HCT116 (cell line): ENCODE measurements around the gene LTB4R2. TPM values are rescaled to one million over a fixed set of nuclear protein-coding genes. Genes with fewer than 3 reads are reported as not detected.

Source experiments
- ATAC-seq: fragments of 200-7000 bp; cut with Tn5 transposase; 2 replicates; pipeline ENCODE4 v1.9.1; 2020; ENCODE audit warnings: mild to moderate bottlenecking, moderate library complexity
- BruUV-seq: library from RNA; stranded (reverse); fragments of 400-500 nt; replicated peaks from 2 replicates; lab custom pipeline; 2021; lab: Mats Ljungman, UMichigan
- CTCF ChIA-PET: fragments of 300-600 bp; sonication (Branson Sonifier 250); formaldehyde crosslinking; loops from one replicate; lab custom pipeline; 2021; ENCODE audit warnings: antibody characterized with exemption; lab: Charles Lee
- POLR2A ChIA-PET: fragments of 300-600, 350-600 bp; sonication (Branson Sonifier 250); formaldehyde crosslinking; loops from one replicate; lab custom pipeline; 2021; ENCODE audit warnings: antibody characterized with exemption; lab: Charles Lee
- RAD21 ChIA-PET, 2 experiments: fragments of 300-600 bp; sonication (Branson Sonifier 250); formaldehyde crosslinking; loops; one replicate each; lab custom pipeline; 2023; ENCODE audit warnings: low total read pairs in 2 of 2; ENCODE audit not compliant: uncharacterized antibody in 2 of 2, unreplicated experiment in 2 of 2, low non-redundant PET in 1 of 2; lab: Charles Lee
- DNase-seq: peaks from one replicate; pipeline ENCODE4 v3.0.0-alpha.2; 2010; ENCODE audit warnings: low read depth, low spot score
- H2AFZ ChIP-seq: fragments of 200-600 bp; shearing (Covaris generic), sonication (generic); 2 replicates; pipeline ENCODE4 v1.6.1; 2017; ENCODE audit warnings: low read depth, mixed run types, mixed read lengths, antibody characterized with exemption, low read length; ENCODE audit not compliant: poor library complexity, severe bottlenecking
- H3K27ac ChIP-seq: 2 replicates; pipeline ENCODE4 v1.5.1; 2012; ENCODE audit warnings: low read depth, low read length
- H3K27me3 ChIP-seq: fragments of 200-600 bp; sonication (generic); 2 replicates; pipeline ENCODE4 v1.6.1; 2016; ENCODE audit warnings: mixed run types, low read length, mixed read lengths; ENCODE audit not compliant: insufficient read depth
- H3K36me3 ChIP-seq, 2 experiments: fragments of 200-500 bp in 1 of 2; fragments of 200-600 bp in 1 of 2; sonication (Bioruptor generic) in 1 of 2; sonication (generic) in 1 of 2; 2 replicates each; pipeline versions ENCODE4 v1.5.1 to v1.6.1; 2014 to 2016; ENCODE audit warnings: low read length in 2 of 2, inconsistent platforms in 1 of 2, mixed read lengths in 1 of 2, mixed run types in 1 of 2; ENCODE audit not compliant: insufficient read depth in 2 of 2, control insufficient read depth in 1 of 2
- H3K4me1 ChIP-seq, 2 experiments: fragments of 200-600 bp in 1 of 2; sonication (generic) in 1 of 2; 2 replicates each; pipeline versions ENCODE4 v1.5.1 to v1.6.1; 2012 to 2017; ENCODE audit warnings: low read length in 2 of 2, inconsistent platforms in 1 of 2, mild to moderate bottlenecking in 1 of 2, mixed read lengths in 1 of 2, mixed run types in 1 of 2, moderate library complexity in 1 of 2; ENCODE audit not compliant: insufficient read depth in 2 of 2, control insufficient read depth in 1 of 2
- H3K4me2 ChIP-seq: fragments of 200-600 bp; sonication (generic); 2 replicates; pipeline ENCODE4 v1.6.1; 2017; ENCODE audit warnings: mixed run types, low read length, mixed read lengths
- H3K4me3 ChIP-seq, 2 experiments: fragments of 200-600 bp in 1 of 2; sonication (generic) in 1 of 2; replicated peaks in 1 of 2; 2 replicates each; pipeline ENCODE4 v1.5.1; 2011 to 2016; ENCODE audit warnings: low read length in 2 of 2, control low read depth in 1 of 2, low read depth in 1 of 2, mild to moderate bottlenecking in 1 of 2, mixed read lengths in 1 of 2, mixed run types in 1 of 2
- H3K79me2 ChIP-seq: fragments of 200-600 bp; sonication (generic); 2 replicates; pipeline ENCODE4 v1.6.1; 2017; ENCODE audit warnings: mild to moderate bottlenecking, mixed run types, low read length, moderate library complexity, mixed read lengths; ENCODE audit not compliant: insufficient read depth
- H3K9ac ChIP-seq: fragments of 200-600 bp; sonication (generic); 2 replicates; pipeline ENCODE4 v1.6.1; 2016; ENCODE audit warnings: low read length, mixed read lengths
- H3K9me2 ChIP-seq: fragments of 200-600 bp; sonication (generic), shearing (Covaris generic); 2 replicates; pipeline ENCODE4 v1.6.1; 2017; ENCODE audit warnings: mixed run types, mild to moderate bottlenecking, moderate library complexity; ENCODE audit not compliant: insufficient read depth
- H3K9me3 ChIP-seq, 2 experiments: fragments of 200-500 bp in 1 of 2; fragments of 200-600 bp in 1 of 2; sonication (Bioruptor generic) in 1 of 2; sonication (generic) in 1 of 2; 2 replicates each; pipeline ENCODE4 v1.6.1; 2014 to 2017; ENCODE audit warnings: low read length in 2 of 2, mixed read lengths in 2 of 2, inconsistent platforms in 1 of 2, low read depth in 1 of 2, mild to moderate bottlenecking in 1 of 2, mixed run types in 1 of 2, moderate library complexity in 1 of 2; ENCODE audit not compliant: control insufficient read depth in 1 of 2, insufficient read depth in 1 of 2
- H4K20me1 ChIP-seq: fragments of 200-600 bp; sonication (generic), shearing (Covaris generic); 2 replicates; pipeline ENCODE4 v1.6.1; 2017; ENCODE audit warnings: mixed run types, mild to moderate bottlenecking, moderate library complexity; ENCODE audit not compliant: insufficient read depth
- ATF3 ChIP-seq: IDR thresholded peaks from 2 replicates; pipeline ENCODE4 v1.6.1; 2012
- CBX3 ChIP-seq: IDR thresholded peaks from 2 replicates; pipeline ENCODE4 v1.6.1; 2012; ENCODE audit warnings: low read depth
- CEBPB ChIP-seq: IDR thresholded peaks from 2 replicates; pipeline ENCODE4 v1.6.1; 2012; ENCODE audit warnings: low read depth
- CTCF ChIP-seq, 3 experiments: fragments of 200-600 bp in 1 of 3; sonication (generic) in 1 of 3; IDR thresholded peaks in 2 of 3; conservative IDR thresholded peaks in 1 of 3; 2 replicates each; pipeline ENCODE4 v1.5.1; 2012 to 2017; ENCODE audit warnings: low read depth in 2 of 3, low read length in 2 of 3, antibody characterized with exemption in 1 of 3, borderline replicate concordance in 1 of 3, control low read depth in 1 of 3, mild to moderate bottlenecking in 1 of 3, mixed read lengths in 1 of 3, mixed run types in 1 of 3, moderate library complexity in 1 of 3; ENCODE audit not compliant: insufficient read depth in 1 of 3
- EGR1 ChIP-seq: IDR thresholded peaks from 2 replicates; pipeline ENCODE4 v1.6.1; 2012; ENCODE audit warnings: low read depth
- EZH2 ChIP-seq: fragments of 200-600 bp; sonication (generic); IDR thresholded peaks from 2 replicates; pipeline ENCODE4 v1.6.1; 2017; ENCODE audit warnings: antibody characterized with exemption, mixed run types
- EZH2phosphoT487 ChIP-seq: fragments of 200-600 bp; IDR thresholded peaks from 2 replicates; pipeline ENCODE4 v1.6.1; 2018; ENCODE audit warnings: antibody characterized with exemption, borderline replicate concordance
- FOSL1 ChIP-seq: IDR thresholded peaks from 2 replicates; pipeline ENCODE4 v1.6.1; 2012; ENCODE audit warnings: low read depth
- JUND ChIP-seq: IDR thresholded peaks from 2 replicates; pipeline ENCODE4 v1.6.1; 2012
- MAX ChIP-seq: IDR thresholded peaks from 2 replicates; pipeline ENCODE4 v1.6.1; 2012
- POLR2A ChIP-seq: IDR thresholded peaks from 2 replicates; pipeline ENCODE4 v1.7.0; 2011; ENCODE audit warnings: borderline replicate concordance; ENCODE audit not compliant: insufficient read depth, insufficient read length; ENCODE audit errors: extremely low read depth
- REST ChIP-seq: IDR thresholded peaks from 2 replicates; pipeline ENCODE4 v1.6.1; 2012; ENCODE audit warnings: low read depth
- SIN3A ChIP-seq: IDR thresholded peaks from 2 replicates; pipeline ENCODE4 v1.6.1; 2012; ENCODE audit warnings: low read depth
- SP1 ChIP-seq: IDR thresholded peaks from 2 replicates; pipeline ENCODE4 v1.6.1; 2012; ENCODE audit warnings: low read depth
- SRF ChIP-seq: IDR thresholded peaks from 2 replicates; pipeline ENCODE4 v1.6.1; 2012; ENCODE audit warnings: low read depth
- TCF7L2 ChIP-seq: IDR thresholded peaks from 2 replicates; pipeline ENCODE4 v1.7.0; 2011; ENCODE audit warnings: borderline replicate concordance, inconsistent platforms; ENCODE audit not compliant: insufficient read depth, insufficient read length; ENCODE audit errors: extremely low read depth
- YY1 ChIP-seq: IDR thresholded peaks from 2 replicates; pipeline ENCODE4 v1.6.1; 2011; ENCODE audit warnings: low read length, low read depth, moderate library complexity, mild to moderate bottlenecking; ENCODE audit not compliant: insufficient replicate concordance; ENCODE audit errors: extremely low read depth
- ZNF274 ChIP-seq: fragments of 200-500 bp; sonication (Bioruptor generic); IDR thresholded peaks from 2 replicates; pipeline ENCODE4 v1.6.1; 2014; ENCODE audit warnings: mild to moderate bottlenecking, low read depth, low read length, inconsistent platforms
- intact Hi-C: fragments of 100-400 bp; cut with micrococcal nuclease; formaldehyde crosslinking; loops from 2 replicates; pipeline ENCODE4 v1.10.0; 2022
- total RNA-seq: library from RNA; stranded (reverse); gene quantifications from one replicate; pipeline ENCODE4 v1.2.1, GENCODE V29; 2021; ENCODE audit not compliant: unreplicated experiment

Gene LTB4R2
- total RNA-seq, 1 experiment from 2014 or later: 15.4 TPM

- TF ChIP-seq EGR1: no peak
- TF ChIP-seq EZH2: no peak
- TF ChIP-seq, all 23 proteins: peak for 0
Measured at GRCh38 chr14:24325963-24326362, 16.0 kb downstream of the LTB4R2 start (continued).

GRCh38 chr14:24327303-24327702, 17.4 kb downstream of the LTB4R2 start:
- no peak overlapping the region for H3K4me3 ChIP-seq

More at GRCh38 chr14:24327303-24327702, 17.4 kb downstream of the LTB4R2 start:
- BruUV-seq: no TSS peak
- Histone ChIP-seq H3K4me2 (no peak overlapping the region), H3K27ac (no peak overlapping the region), H3K4me1 (no peaks in the 10 kb centered on the region), H3K9ac (no peak overlapping the region), H3K36me3 (no peaks in the 10 kb centered on the region), H2AFZ (no peak overlapping the region), H3K79me2 (no peaks in the 10 kb centered on the region), H3K9me2 (no peaks in the 10 kb centered on the region), H4K20me1 (no peaks in the 10 kb centered on the region), H3K27me3 (no peaks in the 10 kb centered on the region), H3K9me3 (no peaks in the 10 kb centered on the region)
- intact Hi-C loops: no loop called here
- DNase-seq: no peak
- POLR2A ChIA-PET: interaction anchor here (0.7 to 0.9 kb wide), 2 partner anchors 99 to 104 kb away, joined by 3 to 5 read pairs; no protein-coding TSS in a partner anchor
- TF ChIP-seq SRF (no peak), ATF3 (no peak), POLR2A (no peak), YY1 (no peak), SP1 (no peak), ZNF274 (no peak), CEBPB (no peak), TCF7L2 (no peak), REST (no peak), FOSL1 (no peak), EZH2phosphoT487 (no peak), CTCF (IDR thresholded peaks at IDR 0.05 in 2 of 3, conservative IDR thresholded peaks at IDR 0.05 in 1 of 3; ENCODE audit: borderline replicate concordance in 1 of 3, insufficient read depth in 1 of 3, low read depth in 2 of 3, low read length in 2 of 3) (no peak), SIN3A (no peak), CBX3 (no peak), MAX (no peak), EGR1 (no peak), JUND (no peak)
- RAD21 ChIA-PET: interaction anchor here in 1 of 2 experiments (1.2 kb wide), 1 partner anchor 104 kb away, joined by 3 read pairs; no protein-coding TSS in a partner anchor
- CTCF ChIA-PET: interaction anchor here (1.0 to 4.3 kb wide), 4 partner anchors 19 to 109 kb away, joined by 4 to 28 read pairs (median 11); partner anchors contain the start of gene TINF2
- no peak for ATAC-seq
